Measurements from ENCODE around the gene CYB561A3. TPM values are rescaled to one million over a fixed set of nuclear protein-coding genes. Genes with fewer than 3 reads are reported as not detected.

Gene CYB561A3
- total and polyA plus RNA-seq, 2 experiments from 2014 or later, result 9.8 to 30.8 TPM

- DNase-seq (ENCODE audit: low spot score) (no peak), ATAC-seq (no peak)
- Histone ChIP-seq H2AFZ (no peak overlapping the region), H3K36me3 (ENCODE audit: insufficient read depth) (peaks cover 31% of the 10 kb centered on the region), H3K27ac (ENCODE audit: low read depth) (peak overlapping the region; percentile 95; the same call in 1 of the 2 replicates), H3K9me2 (ENCODE audit: insufficient read depth) (no peaks in the 10 kb centered on the region), H4K20me1 (replicated peaks; ENCODE audit: insufficient read depth) (peaks cover 33% of the 10 kb centered on the region), H3K4me1 (ENCODE audit: insufficient read depth) (peaks cover 24% of the 10 kb centered on the region), H3K79me2 (replicated peaks; ENCODE audit: insufficient read depth) (peaks cover 62% of the 10 kb centered on the region), H3K4me3 (peak overlapping the region; percentile 99), H3F3A (replicated peaks; ENCODE audit: low read depth) (peaks cover 42% of the 10 kb centered on the region), H3K27me3 (ENCODE audit: insufficient read depth) (no peaks in the 10 kb centered on the region), H3K4me2 (peak overlapping the region; percentile 98)
- peaks cover 41% of the 10 kb centered on the region for H3K36me3 Mint-ChIP-seq (ENCODE audit: low read depth)
- H3K4me3 Mint-ChIP-seq, result peak overlapping the region; percentile 98
- H3K27me3 Mint-ChIP-seq (ENCODE audit: insufficient read depth, low read depth, poor library complexity), result peaks cover 17% of the 10 kb centered on the region
- H3K4me1 Mint-ChIP-seq, result peaks cover 38% of the 10 kb centered on the region
- H3K27ac Mint-ChIP-seq, result peak overlapping the region; percentile 97; the same call in 1 of the 2 replicates
- H3K9me3 Mint-ChIP-seq, result no peaks in the 10 kb centered on the region
- TF ChIP-seq REST (IDR thresholded peaks at IDR 0.05; ENCODE audit: unreplicated experiment), result no peak
- no peak for TF ChIP-seq ZNF114 (CRISPR knock-in tag; IDR thresholded peaks at IDR 0.05)
- TF ChIP-seq EZH2 (IDR thresholded peaks at IDR 0.05; ENCODE audit: low read depth, unreplicated experiment), result no peak
- no peak for TF ChIP-seq ETS1 (IDR thresholded peaks at IDR 0.05)
- TF ChIP-seq EZH2phosphoT487 (IDR thresholded peaks at IDR 0.05; ENCODE audit: unreplicated experiment), result no peak
- no peak for TF ChIP-seq POLR2AphosphoS5 (IDR thresholded peaks at IDR 0.05; ENCODE audit: low read depth)
- TF ChIP-seq CREB1 (CRISPR knock-in tag; IDR thresholded peaks at IDR 0.05; ENCODE audit: low read depth), result no peak
- TF ChIP-seq ZNF462 (CRISPR knock-in tag; IDR thresholded peaks at IDR 0.05), result no peak
Observed at GRCh38 chr11:61331651-61332050, 30.0 kb downstream of the CYB561A3 start.

Data from GM23338 (cell line).